ENCODE data around the gene PIMREG.
"Not testable (repeated sequence)": the region's sequence is repeated elsewhere in the genome, so short reads cannot be mapped to it uniquely, and the experiment has no call there.

The PIMREG gene

GRCh38 chr17:6473128-6473767 lies 29.0 kb downstream of the PIMREG start:
- Mint-ChIP-seq H3K4me3 (no peak overlapping the region), H3K36me3 (ENCODE audit: low read depth) (no peaks in the 10 kb centered on the region), H3K4me1 (ENCODE audit: low read depth) (peaks cover 1% of the 10 kb centered on the region), H3K9me3 (no peaks in the 10 kb centered on the region), H3K27ac (no peak overlapping the region), H3K27me3 (ENCODE audit: low read depth) (no peaks in the 10 kb centered on the region)
- peak; percentile 42 for DNase-seq (ENCODE audit: low spot score)

DNA sequence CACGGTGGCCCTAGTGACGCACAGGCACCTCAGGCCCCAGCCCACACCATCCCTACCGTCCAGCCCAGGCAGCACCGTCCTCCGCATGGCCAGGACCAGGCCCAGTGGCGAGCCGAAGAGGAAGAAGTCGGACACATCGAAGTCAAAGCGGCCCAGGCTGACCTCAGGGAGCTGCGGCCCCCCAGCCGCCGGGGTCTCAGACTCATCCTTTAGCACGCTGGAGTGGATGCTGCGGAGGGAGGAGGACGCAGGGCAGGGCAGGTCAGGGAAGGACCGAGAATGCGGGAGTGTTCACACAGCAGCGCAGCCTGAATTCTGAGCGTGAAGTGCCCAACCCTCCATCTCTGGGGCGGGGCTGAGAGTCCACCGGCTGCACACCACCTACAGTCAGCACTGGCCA lies 30.1 kb downstream of the PIMREG start:
- no peaks in the 10 kb centered on the region for H3K36me3 Mint-ChIP-seq (ENCODE audit: low read depth)
- no peaks in the 10 kb centered on the region for H3K27me3 Mint-ChIP-seq (ENCODE audit: low read depth)

DNA sequence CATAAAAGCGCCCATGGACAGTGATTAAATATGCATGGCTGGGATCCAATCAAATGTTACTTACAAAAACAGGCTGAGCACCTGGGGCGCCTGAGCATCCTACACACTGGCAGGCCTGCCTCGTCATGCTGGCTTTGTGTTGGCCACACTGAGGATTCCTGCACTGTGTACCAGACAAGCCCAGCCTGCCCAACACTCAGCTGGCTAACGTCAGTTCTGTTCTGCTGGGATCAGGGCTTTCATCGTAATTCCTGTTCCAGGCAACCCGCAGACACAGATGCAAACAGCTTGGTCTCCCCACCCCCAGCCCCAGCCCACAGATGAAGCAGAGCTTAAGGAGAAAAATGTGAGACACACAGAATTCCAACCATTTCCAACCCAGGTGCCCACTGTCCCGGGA lies 30.7 kb downstream of the PIMREG start:
- H3K9me3 Mint-ChIP-seq: no peaks in the 10 kb centered on the region

More for the DNA sequence above, 30.1 kb downstream of the PIMREG start:
- peaks cover 1% of the 10 kb centered on the region for H3K4me1 Mint-ChIP-seq (ENCODE audit: low read depth)
- no peak overlapping the region for H3K4me3 Mint-ChIP-seq
- no peaks in the 10 kb centered on the region for H3K9me3 Mint-ChIP-seq
- no peak overlapping the region for H3K27ac Mint-ChIP-seq
- DNase-seq (ENCODE audit: low spot score): no peak

GRCh38 chr17:6475411-6475810 lies 31.2 kb downstream of the PIMREG start:
- no peak for DNase-seq (ENCODE audit: low spot score)
- H3K27ac Mint-ChIP-seq: no peak overlapping the region
- H3K4me3 Mint-ChIP-seq: no peak overlapping the region
- H3K4me1 Mint-ChIP-seq (ENCODE audit: low read depth): peaks cover 1% of the 10 kb centered on the region
- H3K36me3 Mint-ChIP-seq (ENCODE audit: low read depth): no peaks in the 10 kb centered on the region
- H3K27me3 Mint-ChIP-seq (ENCODE audit: low read depth): no peaks in the 10 kb centered on the region
- H3K9me3 Mint-ChIP-seq: no peaks in the 10 kb centered on the region

More for the DNA sequence above, 30.7 kb downstream of the PIMREG start:
- no peaks in the 10 kb centered on the region for H3K27me3 Mint-ChIP-seq (ENCODE audit: low read depth)
- no peak overlapping the region for H3K4me3 Mint-ChIP-seq
- no peaks in the 10 kb centered on the region for H3K36me3 Mint-ChIP-seq (ENCODE audit: low read depth)
- H3K4me1 Mint-ChIP-seq (ENCODE audit: low read depth): peaks cover 1% of the 10 kb centered on the region
- no peak overlapping the region for H3K27ac Mint-ChIP-seq
- DNase-seq (ENCODE audit: low spot score): no peak

DNA sequence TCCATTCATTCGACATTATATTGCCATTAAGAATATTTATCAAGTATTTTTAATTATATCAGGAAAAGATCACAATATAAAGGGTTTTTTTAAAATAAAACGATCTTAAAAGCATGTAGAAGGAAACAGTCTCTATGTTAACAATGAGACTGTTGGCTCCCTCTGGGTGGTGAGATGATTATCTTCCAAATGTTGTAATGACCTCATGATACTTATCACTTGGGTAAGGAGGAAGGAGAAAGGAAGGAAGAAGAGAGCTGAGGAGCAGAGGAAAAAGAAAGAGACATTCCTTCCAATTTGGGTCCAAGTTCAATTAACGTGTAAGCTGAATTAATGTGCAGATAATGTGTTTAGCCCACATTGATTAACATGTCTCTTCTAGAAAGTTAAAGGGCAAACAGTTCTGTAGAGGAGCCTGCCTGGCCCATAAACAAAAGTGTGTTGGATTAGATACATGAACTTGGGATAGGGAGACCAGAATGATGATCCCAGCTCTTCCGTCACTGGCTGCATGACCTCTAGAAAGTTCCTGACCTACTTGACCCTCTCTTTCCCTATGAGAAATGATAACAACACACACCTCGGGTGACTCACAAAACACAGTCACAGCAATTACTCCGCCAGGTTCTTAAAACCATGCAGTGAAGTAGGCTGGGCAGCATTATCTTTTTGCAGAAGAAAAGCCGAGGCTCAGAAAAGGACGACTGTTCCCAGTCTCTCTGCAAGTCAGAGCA lies 32.0 kb downstream of the PIMREG start:
- Mint-ChIP-seq H3K4me1 (ENCODE audit: low read depth) (peaks cover 1% of the 10 kb centered on the region), H3K27ac (no peak overlapping the region)

DNA sequence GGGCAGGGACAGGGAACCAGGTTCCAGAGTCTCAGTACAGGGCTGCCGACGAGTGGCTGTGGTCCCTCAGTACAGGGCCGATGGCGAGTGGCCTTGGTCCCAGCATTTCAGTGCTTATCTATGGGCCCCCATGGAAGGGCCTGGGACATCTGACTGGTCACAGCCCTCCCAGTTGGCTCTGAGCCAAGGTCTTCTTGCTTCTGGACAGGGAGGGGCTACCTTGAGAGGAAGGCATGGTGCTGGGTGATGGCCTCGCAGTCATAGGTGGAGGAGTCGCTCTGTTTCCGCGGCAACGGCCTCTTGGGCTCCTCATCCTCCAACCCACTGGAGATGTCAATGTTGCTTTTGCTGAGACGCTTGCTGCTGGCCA lies 32.5 kb downstream of the PIMREG start:
- no peak for DNase-seq (ENCODE audit: low spot score)
- H3K27me3 Mint-ChIP-seq (ENCODE audit: low read depth): no peaks in the 10 kb centered on the region
- H3K4me3 Mint-ChIP-seq: no peak overlapping the region
- H3K9me3 Mint-ChIP-seq: no peaks in the 10 kb centered on the region
- H3K36me3 Mint-ChIP-seq (ENCODE audit: low read depth): no peaks in the 10 kb centered on the region
- H3K27ac Mint-ChIP-seq: no peak overlapping the region
- H3K4me1 Mint-ChIP-seq (ENCODE audit: low read depth): peaks cover 1% of the 10 kb centered on the region

More for the DNA sequence above, 32.0 kb downstream of the PIMREG start:
- DNase-seq (ENCODE audit: low spot score): no peak
- H3K36me3 Mint-ChIP-seq (ENCODE audit: low read depth): no peaks in the 10 kb centered on the region
- no peaks in the 10 kb centered on the region for H3K9me3 Mint-ChIP-seq
- H3K4me3 Mint-ChIP-seq: no peak overlapping the region
- H3K27me3 Mint-ChIP-seq (ENCODE audit: low read depth): no peaks in the 10 kb centered on the region

- H3K36me3 Mint-ChIP-seq (ENCODE audit: low read depth): no peaks in the 10 kb centered on the region
- peaks cover 1% of the 10 kb centered on the region for H3K4me1 Mint-ChIP-seq (ENCODE audit: low read depth)
- no peaks in the 10 kb centered on the region for H3K27me3 Mint-ChIP-seq (ENCODE audit: low read depth)
Observed at GRCh38 chr17:6477831-6478383, 33.7 kb downstream of the PIMREG start.

GRCh38 chr17:6478486-6478885 lies 34.2 kb downstream of the PIMREG start:
- Mint-ChIP-seq H3K4me1 (ENCODE audit: low read depth) (no peaks in the 10 kb centered on the region), H3K4me3 (no peak overlapping the region), H3K27ac (no peak overlapping the region), H3K36me3 (ENCODE audit: low read depth) (no peaks in the 10 kb centered on the region), H3K9me3 (no peaks in the 10 kb centered on the region), H3K27me3 (ENCODE audit: low read depth) (no peaks in the 10 kb centered on the region)
- no peak for DNase-seq (ENCODE audit: low spot score)

More at GRCh38 chr17:6477831-6478383, 33.7 kb downstream of the PIMREG start:
- DNase-seq (ENCODE audit: low spot score): no peak
- Mint-ChIP-seq H3K27ac (no peak overlapping the region), H3K4me3 (no peak overlapping the region), H3K9me3 (no peaks in the 10 kb centered on the region)

- H3K4me3 Mint-ChIP-seq: no peak overlapping the region
- no peaks in the 10 kb centered on the region for H3K9me3 Mint-ChIP-seq
- DNase-seq (ENCODE audit: low spot score): no peak
- no peaks in the 10 kb centered on the region for H3K27me3 Mint-ChIP-seq (ENCODE audit: low read depth)
- H3K36me3 Mint-ChIP-seq (ENCODE audit: low read depth): no peaks in the 10 kb centered on the region
- no peaks in the 10 kb centered on the region for H3K4me1 Mint-ChIP-seq (ENCODE audit: low read depth)
- H3K27ac Mint-ChIP-seq: no peak overlapping the region
Observed at GRCh38 chr17:6479622-6480302, 35.5 kb downstream of the PIMREG start.

GRCh38 chr17:6480303-6480675 lies 36.0 kb downstream of the PIMREG start:
- no peaks in the 10 kb centered on the region for H3K36me3 Mint-ChIP-seq (ENCODE audit: low read depth)
- H3K4me1 Mint-ChIP-seq (ENCODE audit: low read depth): no peaks in the 10 kb centered on the region
- H3K27ac Mint-ChIP-seq: no peak overlapping the region
- H3K9me3 Mint-ChIP-seq: no peaks in the 10 kb centered on the region
- no peak for DNase-seq (ENCODE audit: low spot score)
- H3K4me3 Mint-ChIP-seq: no peak overlapping the region
- H3K27me3 Mint-ChIP-seq (ENCODE audit: low read depth): no peaks in the 10 kb centered on the region

DNA sequence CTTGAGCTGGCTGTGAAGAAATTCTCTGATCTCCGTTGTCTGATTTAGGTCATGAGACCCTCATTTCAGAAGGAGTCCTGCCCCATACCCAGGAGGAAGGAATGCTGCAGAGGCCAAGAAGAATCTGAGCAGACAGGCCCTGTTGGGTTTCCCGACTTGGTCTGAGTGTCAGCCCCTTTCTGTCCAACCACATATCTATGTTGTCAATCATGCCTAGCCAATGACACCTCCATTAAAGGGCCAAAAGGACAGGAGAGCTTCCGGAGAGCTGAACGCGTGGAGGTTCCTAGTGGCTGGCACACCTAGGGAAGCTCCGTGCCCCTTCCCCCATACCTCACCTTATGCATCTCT lies 37.8 kb downstream of the PIMREG start:
- Mint-ChIP-seq H3K4me3 (no peak overlapping the region), H3K27ac (no peak overlapping the region), H3K9me3 (no peaks in the 10 kb centered on the region), H3K27me3 (ENCODE audit: low read depth) (no peaks in the 10 kb centered on the region), H3K36me3 (ENCODE audit: low read depth) (no peaks in the 10 kb centered on the region), H3K4me1 (ENCODE audit: low read depth) (no peaks in the 10 kb centered on the region)
- no peak for DNase-seq (ENCODE audit: low spot score)

DNA sequence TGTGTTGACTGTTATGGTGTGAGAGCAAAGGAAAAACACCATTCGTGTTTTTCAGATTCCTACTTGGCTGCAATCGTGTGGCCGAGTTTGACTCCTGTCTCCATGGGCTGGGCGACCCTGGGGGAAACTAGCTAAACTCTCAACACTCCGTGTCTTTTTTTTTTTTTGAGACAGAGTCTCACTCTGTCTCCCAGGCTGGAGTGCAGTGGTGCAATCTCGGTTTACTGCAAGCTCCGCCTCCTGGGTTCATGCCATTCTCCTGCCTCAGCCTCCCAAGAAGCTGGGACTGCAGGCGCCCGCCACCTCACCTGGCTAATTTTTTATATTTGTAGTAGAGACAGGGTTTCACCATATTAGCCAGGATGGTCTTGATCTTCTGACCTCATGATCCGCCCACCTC lies 38.5 kb downstream of the PIMREG start:
- not testable (repeated sequence) for H3K27ac Mint-ChIP-seq; H3K4me1 Mint-ChIP-seq (ENCODE audit: low read depth); H3K4me3 Mint-ChIP-seq; H3K9me3 Mint-ChIP-seq; H3K36me3 Mint-ChIP-seq (ENCODE audit: low read depth); DNase-seq (ENCODE audit: low spot score); H3K27me3 Mint-ChIP-seq (ENCODE audit: low read depth)

DNA sequence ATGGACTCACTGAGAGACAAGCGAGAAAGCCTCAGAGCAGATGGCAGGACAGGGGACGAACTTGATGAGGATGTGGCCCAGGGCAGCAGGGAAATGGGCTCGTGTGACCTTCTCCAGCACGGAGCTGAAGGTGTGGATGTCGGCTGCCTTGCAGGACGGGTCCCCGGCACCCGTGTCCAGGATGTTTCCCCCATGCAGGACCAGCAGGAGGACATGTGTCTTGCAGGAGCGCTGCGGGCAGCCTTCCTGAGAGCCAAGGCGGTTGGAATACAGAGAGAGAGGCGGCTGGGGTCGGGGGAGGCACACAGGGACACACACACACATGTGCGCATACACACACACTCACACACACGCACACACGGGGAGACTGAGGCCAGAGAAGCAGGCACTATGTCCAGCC lies 39.3 kb downstream of the PIMREG start:
- no peak for DNase-seq (ENCODE audit: low spot score)
- no peak overlapping the region for H3K4me3 Mint-ChIP-seq
- H3K36me3 Mint-ChIP-seq (ENCODE audit: low read depth): no peaks in the 10 kb centered on the region
- H3K4me1 Mint-ChIP-seq (ENCODE audit: low read depth): no peaks in the 10 kb centered on the region
- no peak overlapping the region for H3K27ac Mint-ChIP-seq
- no peaks in the 10 kb centered on the region for H3K27me3 Mint-ChIP-seq (ENCODE audit: low read depth)
- H3K9me3 Mint-ChIP-seq: no peaks in the 10 kb centered on the region

DNA sequence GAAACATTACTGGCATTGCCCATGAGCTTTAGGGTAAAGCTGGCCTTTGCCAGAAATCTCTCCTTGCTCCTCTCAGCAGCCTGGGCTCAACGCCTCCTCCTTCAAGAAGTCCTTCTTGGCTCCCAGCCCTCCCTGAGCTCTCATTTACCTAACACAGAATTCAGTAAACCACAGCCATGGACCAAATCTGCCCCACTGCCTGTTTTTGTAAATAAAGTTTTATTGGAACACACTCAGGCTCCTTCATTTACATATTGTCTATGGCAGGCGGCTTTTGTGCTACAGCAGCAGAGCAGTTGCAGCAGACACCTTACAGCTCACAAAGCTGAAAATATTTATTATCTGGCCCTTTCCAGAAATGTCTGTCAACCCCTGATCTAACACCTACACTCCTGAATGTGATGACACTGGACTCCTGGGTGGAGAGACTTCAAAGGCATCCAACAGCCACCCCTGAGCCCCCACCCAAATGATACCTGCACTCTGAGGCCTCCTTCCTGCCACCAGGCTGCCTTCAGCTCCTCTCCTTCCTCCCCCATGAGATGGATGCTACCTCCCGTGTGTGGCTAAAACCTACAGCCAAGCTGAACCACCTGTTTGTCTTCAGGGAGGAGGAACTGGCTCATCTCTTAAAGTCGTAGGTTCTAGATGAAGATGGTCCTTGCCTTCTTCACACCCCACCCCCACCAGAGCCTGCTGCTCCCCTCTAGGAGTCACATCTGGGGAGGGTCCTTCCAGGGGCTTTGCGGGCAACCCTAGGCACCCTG lies 41.6 kb downstream of the PIMREG start:
- DNase-seq (ENCODE audit: low spot score): no peak
- no peak overlapping the region for H3K4me3 Mint-ChIP-seq
- H3K27me3 Mint-ChIP-seq (ENCODE audit: low read depth): no peaks in the 10 kb centered on the region
- no peaks in the 10 kb centered on the region for H3K36me3 Mint-ChIP-seq (ENCODE audit: low read depth)
- no peaks in the 10 kb centered on the region for H3K4me1 Mint-ChIP-seq (ENCODE audit: low read depth)
- H3K9me3 Mint-ChIP-seq: no peaks in the 10 kb centered on the region
- no peak overlapping the region for H3K27ac Mint-ChIP-seq

Data from T-helper 2 cell treated with Interferon-gamma antibody and Interleukin-4, amounts not matched to agents 5 μg/mL and 100 μg/mL, for 36 hours (primary cell).